ENCODE results near the gene KRT2.

DNA sequence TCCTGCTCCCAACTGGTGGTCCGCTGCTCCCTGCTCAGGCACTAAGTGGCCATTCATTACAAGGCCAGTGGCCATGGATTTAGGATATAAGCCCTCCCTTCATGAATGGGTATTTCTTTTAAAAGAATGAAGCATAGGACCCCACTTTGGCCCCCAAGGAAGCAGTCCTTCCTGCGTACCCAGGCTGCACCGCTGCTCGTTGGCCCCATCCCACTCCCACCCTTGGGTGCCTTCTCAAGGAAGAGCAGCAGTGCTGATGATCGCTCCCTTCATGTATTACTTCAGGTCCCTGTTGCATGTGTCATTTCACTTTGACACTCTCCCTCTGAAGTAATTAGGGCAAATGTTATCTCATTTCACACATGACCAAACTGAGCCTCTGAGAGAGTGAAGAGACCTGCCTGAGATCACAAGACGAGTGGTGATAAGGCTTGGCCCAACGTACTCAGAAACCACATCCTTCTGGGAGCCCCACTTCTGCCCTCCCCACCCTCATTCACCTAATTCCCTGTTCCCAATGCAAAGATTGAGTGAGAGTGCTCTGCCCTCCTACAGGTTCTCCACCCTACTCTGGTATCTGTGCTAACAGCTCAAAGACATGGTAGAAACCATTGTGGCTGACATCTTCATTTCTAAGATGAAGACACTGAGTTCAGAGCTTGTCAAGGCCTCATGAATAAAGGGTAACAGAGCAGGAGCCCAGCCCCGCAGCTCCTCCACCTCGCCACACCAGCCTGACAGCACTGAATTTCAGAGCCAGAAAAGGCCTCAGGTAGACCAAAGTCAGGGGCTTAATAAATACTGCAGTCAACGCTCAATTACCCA is 10.3 kb upstream of the KRT2 start:
- TF ChIP-seq CTCF (IDR thresholded peaks at IDR 0.05; ENCODE audit: poor library complexity) (no peak), EZH2 (IDR thresholded peaks at IDR 0.05; ENCODE audit: borderline replicate concordance) (no peak)

Measured in hepatocyte (in vitro differentiated cells).